Measurements from ENCODE around the gene TAS2R13.

The TAS2R13 gene

DNA sequence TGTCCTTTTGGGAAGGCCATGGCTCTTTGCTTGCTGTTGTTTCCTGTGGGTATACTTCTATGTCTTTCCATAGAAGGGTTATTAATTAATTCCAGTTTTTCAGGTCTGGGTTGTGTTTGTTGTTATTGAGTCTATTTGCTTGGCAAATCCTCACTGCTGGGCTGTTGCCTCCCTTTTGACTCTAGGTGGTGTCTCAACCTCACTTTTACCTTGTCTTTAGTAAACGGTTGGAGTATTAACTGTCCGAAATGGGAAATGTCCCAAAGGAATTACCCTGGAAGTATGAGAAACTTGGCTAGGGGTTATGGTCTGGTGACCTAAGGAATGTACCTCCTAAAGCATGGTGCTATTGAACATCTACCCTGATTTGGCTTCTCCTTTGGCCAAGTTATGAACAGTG lies 42.0 kb downstream of the TAS2R13 start:
- no peak for DNase-seq

DNA sequence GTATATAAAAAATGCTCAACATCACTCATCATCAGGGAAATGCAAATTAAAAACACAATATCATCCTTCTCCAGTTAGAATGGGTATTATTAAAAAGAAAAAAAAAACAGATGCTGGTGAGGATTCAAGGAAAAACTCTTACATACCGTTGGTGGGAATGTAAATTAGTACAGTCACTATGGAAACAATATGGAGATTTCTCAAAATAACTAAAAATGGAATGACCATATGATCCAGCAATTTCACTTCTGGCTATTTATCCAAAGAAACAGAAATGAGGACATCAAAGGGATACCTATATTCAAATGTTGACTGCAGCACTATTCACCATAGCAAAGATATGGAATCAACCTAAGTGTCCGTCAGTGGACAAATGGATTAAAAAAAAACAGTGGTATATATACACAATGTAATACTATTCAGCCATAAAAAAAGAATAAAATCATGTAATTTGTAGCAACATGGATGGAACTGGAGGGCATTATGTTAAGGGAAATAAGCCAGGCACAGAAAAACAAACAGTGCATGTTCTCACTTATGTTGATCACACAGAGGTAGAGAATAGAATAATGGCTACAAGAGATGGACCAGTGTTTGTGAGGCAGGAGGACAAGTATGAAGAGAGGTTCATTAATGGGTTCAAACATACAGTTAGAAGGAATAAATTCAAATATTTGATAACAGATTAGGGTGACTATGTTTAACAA lies 45.7 kb downstream of the TAS2R13 start:
- no peak for DNase-seq

DNA sequence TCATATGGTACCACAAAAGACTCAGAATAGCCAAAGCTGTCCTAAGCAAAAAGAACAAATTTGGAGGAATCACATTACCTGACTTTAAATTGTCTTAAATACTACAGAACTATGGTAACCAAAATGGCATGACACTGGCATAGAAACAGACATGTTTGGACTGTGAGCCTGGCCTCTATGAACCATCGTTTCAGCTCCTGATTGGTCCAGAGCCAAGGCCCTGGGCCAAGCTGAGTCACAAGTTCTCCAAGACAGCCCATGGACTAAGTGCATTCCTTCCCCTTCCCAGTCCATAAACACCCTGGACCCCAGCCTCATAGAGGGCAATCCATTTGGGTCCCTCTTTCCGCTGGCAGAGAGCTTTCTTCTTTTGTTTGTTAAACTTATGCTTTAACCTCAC lies 48.0 kb downstream of the TAS2R13 start:
- no peak for DNase-seq

Data from NCI-H1092 (cell line).